Mesodermal cell (in vitro differentiated cells): Measurements from ENCODE around the gene SLCO4C1.
A peak's percentile ranks its signal among the peaks of the same experiment; 100 is the strongest.

Experiments
- H3K27ac ChIP-seq: 2 replicates; pipeline ENCODE4 v1.7.0; 2013; ENCODE audit warnings: mild to moderate bottlenecking, low read depth, low read length, moderate library complexity; ENCODE audit not compliant: severe bottlenecking
- H3K36me3 ChIP-seq: 2 replicates; pipeline ENCODE4 v1.7.1; 2013; ENCODE audit warnings: mild to moderate bottlenecking, low read length, moderate library complexity; ENCODE audit not compliant: control insufficient read depth, insufficient read depth
- H3K4me1 ChIP-seq: one replicate; pipeline ENCODE4 v1.7.1; 2013; ENCODE audit warnings: mild to moderate bottlenecking, low read length; ENCODE audit not compliant: insufficient read depth, control insufficient read depth, poor library complexity, severe bottlenecking
- H3K4me3 ChIP-seq: 2 replicates; pipeline ENCODE4 v1.7.0; 2013; ENCODE audit warnings: low read length, control low read depth, mild to moderate bottlenecking; ENCODE audit not compliant: insufficient read depth, poor library complexity, severe bottlenecking; ENCODE audit errors: extremely low read depth
- H3K9me3 ChIP-seq: 2 replicates; pipeline ENCODE4 v1.7.1; 2013; ENCODE audit warnings: mild to moderate bottlenecking, low read length, moderate library complexity; ENCODE audit not compliant: control insufficient read depth
- WGBS, 2 experiments: methylation state at CpG; one replicate each; pipeline ENCODE4 v1.1.5; 2013; ENCODE audit warnings: missing lambda C conversion rate in 2 of 2; ENCODE audit not compliant: insufficient coverage in 2 of 2; 5-methylcytosine and 5-hydroxymethylcytosine counted together

The SLCO4C1 gene

GRCh38 chr5:102295534-102296177, 428 bp downstream of the SLCO4C1 start:
- WGBS, 2 experiments, result 3 to 7% methylated on average over 15 to 24 of the region's 26 CpGs
- Histone ChIP-seq H3K27ac (no peak overlapping the region), H3K4me1 (no peaks in the 10 kb centered on the region)

DNA sequence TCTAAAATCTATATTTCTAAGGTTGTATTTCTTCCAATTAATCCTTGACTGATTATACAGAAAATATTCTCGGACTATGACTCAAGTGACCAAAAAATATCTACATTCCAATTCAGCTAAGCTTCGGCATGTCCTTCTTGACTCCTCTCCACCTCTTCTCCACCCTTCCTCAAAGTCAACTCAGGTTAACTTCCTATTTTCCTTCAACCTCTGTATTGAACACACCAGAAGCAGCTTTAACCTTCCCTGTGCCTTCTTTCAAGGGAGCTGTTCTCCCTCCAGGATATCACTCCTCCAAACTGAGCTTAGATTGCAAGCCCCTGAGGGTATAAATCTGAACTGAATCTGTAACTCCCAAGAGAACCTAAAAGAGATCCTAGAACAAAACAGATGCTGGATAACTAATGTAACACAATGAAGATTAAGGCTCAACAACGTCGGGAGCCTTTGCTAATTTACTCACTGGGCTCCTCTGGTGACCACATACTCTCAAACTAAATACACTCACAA, 1.1 kb downstream of the SLCO4C1 start:
- H3K36me3 ChIP-seq, result no peaks in the 10 kb centered on the region
- no peaks in the 10 kb centered on the region for H3K4me1 ChIP-seq
- WGBS, 2 experiments, result 50 to 79% methylated on average over 2 to 4 of the region's 4 CpGs
- peak overlapping the region; percentile 44 for H3K4me3 ChIP-seq
- H3K9me3 ChIP-seq, result no peaks in the 10 kb centered on the region
- no peak overlapping the region for H3K27ac ChIP-seq

More at GRCh38 chr5:102295534-102296177, 428 bp downstream of the SLCO4C1 start:
- Histone ChIP-seq H3K4me3 (peak overlapping the region; percentile 44), H3K36me3 (no peaks in the 10 kb centered on the region), H3K9me3 (no peaks in the 10 kb centered on the region)

GRCh38 chr5:102290004-102290403, 6.1 kb downstream of the SLCO4C1 start:
- Histone ChIP-seq H3K27ac (no peak overlapping the region), H3K4me1 (no peaks in the 10 kb centered on the region), H3K4me3 (no peak overlapping the region), H3K9me3 (no peaks in the 10 kb centered on the region), H3K36me3 (no peaks in the 10 kb centered on the region)
- 89 to 95% methylated on average over 3 of the region's 3 CpGs for WGBS, 2 experiments

DNA sequence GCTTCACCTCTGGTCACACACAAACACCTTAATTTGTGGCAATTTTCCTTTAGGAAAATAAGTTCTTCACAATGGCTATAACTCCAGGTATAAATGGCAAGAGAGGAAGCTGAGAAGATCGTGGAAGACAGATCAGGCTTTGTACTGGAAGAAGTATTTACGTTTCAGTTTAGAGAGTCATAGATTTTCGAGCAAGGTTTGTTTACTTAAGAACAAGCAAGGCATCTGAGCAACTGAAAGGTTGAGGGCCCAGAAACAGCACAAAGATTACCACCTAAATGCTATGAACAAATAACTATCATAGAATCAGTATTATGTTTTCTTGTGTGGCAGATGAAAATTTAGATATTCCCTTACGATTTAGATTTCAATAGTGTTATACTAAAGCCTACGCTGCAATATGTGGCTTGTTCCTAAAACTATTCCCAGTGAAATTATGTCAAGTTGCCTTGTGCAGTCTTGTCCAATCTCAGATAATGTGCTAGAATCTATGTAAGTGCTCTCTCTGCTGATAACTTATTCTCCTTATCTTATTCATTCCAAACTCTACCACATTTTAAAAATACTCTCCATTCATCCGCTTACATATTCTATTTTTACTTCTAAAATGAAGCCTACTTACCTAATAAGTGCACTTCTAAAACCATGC, 6.7 kb downstream of the SLCO4C1 start:
- Histone ChIP-seq H3K9me3 (no peaks in the 10 kb centered on the region), H3K4me1 (no peaks in the 10 kb centered on the region), H3K4me3 (no peak overlapping the region), H3K27ac (no peak overlapping the region), H3K36me3 (no peaks in the 10 kb centered on the region)
- 40 to 94% methylated on average over 1 to 2 of the region's 6 CpGs for WGBS, 2 experiments

DNA sequence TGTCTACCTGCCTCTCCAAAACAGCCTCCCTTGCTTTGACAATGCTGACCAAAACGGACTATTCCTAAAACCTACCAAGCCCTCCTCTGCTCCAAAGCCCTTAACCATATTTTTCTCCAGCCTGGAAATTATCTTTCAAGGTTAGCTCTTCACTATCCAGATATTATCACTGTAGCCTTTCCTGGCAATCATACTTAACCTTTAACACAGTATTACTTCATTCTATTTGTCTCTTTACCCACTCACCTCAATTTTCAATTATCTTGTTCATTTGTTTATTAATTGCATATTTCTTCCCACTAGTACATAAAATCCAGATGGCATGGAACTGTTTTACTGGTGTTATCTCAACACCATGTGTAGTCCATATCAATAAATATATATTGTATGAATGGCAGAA, 7.5 kb downstream of the SLCO4C1 start:
- no peaks in the 10 kb centered on the region for H3K9me3 ChIP-seq
- H3K27ac ChIP-seq, result no peak overlapping the region
- H3K4me3 ChIP-seq, result no peak overlapping the region
- 60 to 87% methylated on average over 1 of the region's 1 CpG for WGBS, 2 experiments
- no peaks in the 10 kb centered on the region for H3K4me1 ChIP-seq
- H3K36me3 ChIP-seq, result no peaks in the 10 kb centered on the region

GRCh38 chr5:102286476-102286875, 9.6 kb downstream of the SLCO4C1 start:
- Histone ChIP-seq H3K4me1 (no peaks in the 10 kb centered on the region), H3K4me3 (no peak overlapping the region), H3K9me3 (no peaks in the 10 kb centered on the region), H3K27ac (no peak overlapping the region), H3K36me3 (no peaks in the 10 kb centered on the region)
- no CpG with 5 or more reads among the region's 2 CpGs for WGBS, 2 experiments

DNA sequence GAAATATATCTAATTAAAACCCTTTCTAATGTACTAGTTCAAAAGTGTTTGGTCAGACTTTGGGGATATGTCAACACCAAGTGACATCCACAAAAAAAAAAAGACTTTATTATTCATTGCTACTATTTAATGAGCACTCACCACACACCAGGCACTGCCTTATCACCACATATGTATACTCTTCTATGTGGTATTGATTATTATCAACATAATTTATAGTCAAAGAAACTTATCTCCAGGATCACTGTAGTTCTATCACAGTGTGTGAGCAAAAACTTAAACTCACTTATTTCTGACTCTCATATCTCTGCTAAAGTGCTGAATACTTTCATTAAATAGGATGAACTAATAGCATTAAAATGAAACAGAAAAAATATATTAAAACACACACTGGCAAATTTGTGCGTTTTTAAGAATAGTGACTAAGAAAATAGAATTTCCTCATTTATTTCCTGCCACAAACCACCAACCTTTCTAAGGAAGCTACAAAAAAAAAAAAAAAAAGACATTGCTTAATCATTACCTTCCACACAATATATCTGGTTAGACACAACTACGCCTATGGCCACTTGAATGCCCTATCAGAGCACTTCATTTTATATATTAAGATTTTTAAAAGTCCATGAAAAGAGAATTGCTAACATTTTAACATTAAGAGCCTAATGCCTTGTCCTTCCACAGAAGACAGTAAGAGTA, 12.8 kb downstream of the SLCO4C1 start:
- Histone ChIP-seq H3K9me3 (no peaks in the 10 kb centered on the region), H3K4me3 (no peak overlapping the region), H3K4me1 (no peaks in the 10 kb centered on the region), H3K36me3 (no peaks in the 10 kb centered on the region), H3K27ac (no peak overlapping the region)
- no CpG with 5 or more reads among the region's 2 CpGs for WGBS, 2 experiments

- no peaks in the 10 kb centered on the region for H3K4me1 ChIP-seq
- no peaks in the 10 kb centered on the region for H3K36me3 ChIP-seq
- H3K27ac ChIP-seq, result no peak overlapping the region
- H3K4me3 ChIP-seq, result no peak overlapping the region
- H3K9me3 ChIP-seq, result no peaks in the 10 kb centered on the region
- WGBS, 2 experiments, result no CpG with 5 or more reads among the region's 1 CpG
These were observed 16.4 kb downstream of the SLCO4C1 start for GRCh38 chr5:102279711-102280110.

GRCh38 chr5:102278231-102278630, 17.9 kb downstream of the SLCO4C1 start:
- H3K4me3 ChIP-seq, result no peak overlapping the region

DNA sequence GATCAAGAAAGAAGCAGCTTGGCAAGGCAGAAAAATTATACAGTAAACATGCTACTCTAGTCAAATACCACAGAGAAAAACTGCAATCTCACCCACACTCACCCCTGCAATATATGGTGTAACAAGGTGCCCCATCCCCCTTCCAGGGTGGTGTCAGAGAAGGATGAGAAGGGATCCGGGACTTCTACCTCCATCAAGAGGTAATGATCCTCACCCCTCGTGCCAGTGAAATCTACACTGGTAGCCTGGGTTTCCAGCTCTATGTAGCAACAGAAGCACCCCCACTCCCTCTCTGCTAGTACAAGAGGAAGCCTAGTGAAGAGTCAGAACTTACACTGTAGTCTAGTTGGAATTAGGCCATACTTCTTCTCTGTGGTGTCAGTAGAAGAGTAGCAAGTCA, 18.9 kb downstream of the SLCO4C1 start:
- no peaks in the 10 kb centered on the region for H3K9me3 ChIP-seq
- no peaks in the 10 kb centered on the region for H3K36me3 ChIP-seq
- H3K4me1 ChIP-seq, result no peaks in the 10 kb centered on the region
- H3K27ac ChIP-seq, result no peak overlapping the region
- no CpG with 5 or more reads among the region's 2 CpGs for WGBS, 2 experiments
- no peak overlapping the region for H3K4me3 ChIP-seq

More at GRCh38 chr5:102278231-102278630, 17.9 kb downstream of the SLCO4C1 start:
- 86% methylated on average over 2 of the region's 2 CpGs; no CpG with 5 or more reads in 1 of the 2 experiments for WGBS, 2 experiments
- no peaks in the 10 kb centered on the region for H3K9me3 ChIP-seq
- no peaks in the 10 kb centered on the region for H3K36me3 ChIP-seq
- no peaks in the 10 kb centered on the region for H3K4me1 ChIP-seq
- H3K27ac ChIP-seq, result no peak overlapping the region
